Hematopoietic multipotent progenitor cell treated with erythropoietin and hydrocortisone succinate and interleukin-3 and kit ligand, for 15 days (in vitro differentiated cells): ENCODE results near the gene STIP1.

Experiments
- DNase-seq: peaks from one replicate; pipeline ENCODE4 v3.0.0-alpha.2; 2015; ENCODE audit warnings: low spot score

STIP1 gene

GRCh38 chr11:64222651-64223000, 36.7 kb downstream of the STIP1 start:
- DNase-seq: no peak

- no peak for DNase-seq
Measured at GRCh38 chr11:64223001-64223651, 37.2 kb downstream of the STIP1 start.

- no peak for DNase-seq
Measured at GRCh38 chr11:64224151-64224890, 38.4 kb downstream of the STIP1 start.

GRCh38 chr11:64224891-64225607, 39.1 kb downstream of the STIP1 start:
- no peak for DNase-seq

- peak; percentile 89 for DNase-seq
Measured at GRCh38 chr11:64225608-64226506, 39.9 kb downstream of the STIP1 start, which contains the start of the genes NUDT22 and TRPT1. Gene NUDT22 (plus strand): TSS chr11:64226274. CDS start chr11:64226653, 379 bp downstream. Gene TRPT1 (minus strand): TSS chr11:64226186. CDS start chr11:64225860, 326 bp downstream.

DNA sequence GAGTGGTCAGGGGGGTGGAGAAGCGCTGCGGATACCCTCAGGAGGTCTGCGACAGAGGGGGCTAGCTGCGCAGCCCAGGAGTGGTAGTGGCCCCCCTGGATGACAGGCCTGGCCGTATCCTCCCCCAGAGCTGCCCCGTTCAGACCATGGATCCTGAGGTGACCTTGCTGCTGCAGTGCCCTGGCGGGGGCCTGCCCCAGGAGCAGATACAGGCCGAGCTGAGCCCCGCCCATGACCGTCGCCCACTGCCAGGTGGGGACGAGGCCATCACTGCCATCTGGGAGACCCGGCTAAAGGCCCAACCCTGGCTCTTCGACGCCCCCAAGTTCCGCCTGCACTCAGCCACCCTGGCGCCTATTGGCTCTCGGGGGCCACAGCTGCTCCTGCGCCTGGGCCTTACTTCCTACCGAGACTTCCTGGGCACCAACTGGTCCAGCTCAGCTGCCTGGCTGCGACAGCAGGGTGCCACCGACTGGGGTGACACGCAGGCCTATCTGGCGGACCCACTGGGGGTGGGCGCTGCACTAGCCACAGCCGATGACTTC, 40.6 kb downstream of the STIP1 start:
- peak; percentile 44 for DNase-seq

GRCh38 chr11:64227405-64227956, 41.5 kb downstream of the STIP1 start:
- DNase-seq: no peak

DNA sequence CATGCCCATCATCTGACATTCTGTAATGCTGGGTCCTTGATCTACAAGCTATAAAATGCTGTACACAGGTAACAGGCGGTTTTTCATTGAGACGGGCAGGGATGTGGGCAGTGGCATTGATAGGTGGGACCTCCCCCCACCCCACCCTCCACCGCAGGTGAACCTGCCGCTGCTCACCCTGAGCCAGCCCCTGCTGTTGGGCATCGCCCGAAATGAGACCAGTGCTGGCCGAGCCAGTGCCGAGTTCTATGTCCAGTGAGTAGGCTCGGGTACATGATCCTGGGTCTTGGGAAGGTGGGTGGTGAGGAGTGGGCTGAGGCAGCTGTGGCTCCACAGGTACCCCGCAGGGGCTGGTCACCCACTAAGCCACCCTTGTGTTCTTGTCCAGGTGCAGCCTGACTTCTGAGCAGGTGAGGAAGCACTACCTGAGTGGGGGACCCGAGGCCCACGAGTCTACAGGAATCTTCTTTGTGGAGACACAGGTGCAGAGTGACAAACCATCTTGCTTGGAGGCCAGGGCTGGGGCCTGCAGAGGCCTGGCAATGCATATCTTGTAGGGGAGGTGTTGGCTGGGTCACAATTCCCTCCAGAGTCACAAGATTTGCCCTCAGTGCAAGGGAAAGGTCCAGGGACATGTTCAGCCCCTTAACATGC, 43.2 kb downstream of the STIP1 start:
- DNase-seq: no peak

- DNase-seq: no peak
Measured at GRCh38 chr11:64229744-64230170, 43.8 kb downstream of the STIP1 start.

GRCh38 chr11:64230171-64230984, 44.4 kb downstream of the STIP1 start, which contains the start of gene DNAJC4:
Gene DNAJC4 (plus strand): TSS chr11:64230548. CDS start chr11:64230855, 307 bp downstream.
- DNase-seq: peak; percentile 85

DNA sequence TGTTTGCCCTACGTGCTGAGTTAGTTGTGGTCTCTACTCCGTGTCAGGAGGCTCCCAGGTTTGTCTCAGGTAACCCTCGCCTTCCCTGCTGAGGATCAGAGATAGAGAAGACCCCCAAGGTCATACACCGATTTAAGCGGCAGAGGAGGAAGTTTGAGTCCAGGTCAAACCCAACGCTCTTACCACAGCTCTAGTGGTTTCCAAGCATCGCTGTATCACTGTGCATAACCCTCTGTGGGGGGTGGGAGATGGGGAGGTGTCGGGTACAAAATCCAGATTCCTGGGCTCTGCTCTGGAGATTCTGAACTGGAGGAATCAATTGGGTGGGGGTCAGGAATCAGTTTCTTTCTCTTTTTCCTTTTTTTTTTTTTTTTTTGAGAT, 45.0 kb downstream of the STIP1 start:
- DNase-seq: no peak

DNA sequence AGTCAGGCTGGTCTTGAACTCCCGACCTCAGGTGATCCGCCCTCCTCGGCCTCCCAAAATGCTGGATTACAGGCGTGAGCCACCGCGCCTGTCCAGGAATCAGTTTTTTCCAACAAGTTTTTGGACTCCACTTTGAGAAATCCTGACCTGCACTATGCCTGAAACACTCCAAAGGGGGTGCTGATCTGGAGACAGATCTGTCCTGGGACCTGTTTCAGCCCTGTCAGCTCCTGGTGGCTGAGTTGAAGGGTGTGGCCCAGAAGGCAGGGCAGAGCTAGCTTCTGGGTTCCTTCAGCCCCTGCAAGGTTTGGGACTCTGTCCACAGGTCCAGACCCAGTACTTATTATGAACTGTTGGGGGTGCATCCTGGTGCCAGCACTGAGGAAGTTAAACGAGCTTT, 45.6 kb downstream of the STIP1 start:
- no peak for DNase-seq

GRCh38 chr11:64232182-64232966, 46.4 kb downstream of the STIP1 start:
- no peak for DNase-seq

DNA sequence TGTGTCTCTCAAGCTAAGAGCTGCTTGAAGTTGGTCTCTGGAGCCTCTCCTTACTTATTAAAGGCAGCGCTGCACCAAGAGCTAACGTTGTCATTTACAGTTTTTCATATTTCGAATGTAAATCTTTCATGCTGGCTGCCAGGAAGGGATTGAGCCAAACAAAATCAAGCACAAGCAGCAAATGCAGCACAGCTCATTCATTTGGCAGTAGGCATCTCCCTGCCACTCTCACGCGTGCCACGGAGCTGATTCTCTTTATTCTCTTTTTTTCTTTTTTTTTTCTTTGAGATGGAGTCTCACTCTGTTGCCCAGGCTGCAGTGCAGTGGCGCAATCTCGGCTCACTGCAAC, 47.0 kb downstream of the STIP1 start:
- DNase-seq: no peak

DNA sequence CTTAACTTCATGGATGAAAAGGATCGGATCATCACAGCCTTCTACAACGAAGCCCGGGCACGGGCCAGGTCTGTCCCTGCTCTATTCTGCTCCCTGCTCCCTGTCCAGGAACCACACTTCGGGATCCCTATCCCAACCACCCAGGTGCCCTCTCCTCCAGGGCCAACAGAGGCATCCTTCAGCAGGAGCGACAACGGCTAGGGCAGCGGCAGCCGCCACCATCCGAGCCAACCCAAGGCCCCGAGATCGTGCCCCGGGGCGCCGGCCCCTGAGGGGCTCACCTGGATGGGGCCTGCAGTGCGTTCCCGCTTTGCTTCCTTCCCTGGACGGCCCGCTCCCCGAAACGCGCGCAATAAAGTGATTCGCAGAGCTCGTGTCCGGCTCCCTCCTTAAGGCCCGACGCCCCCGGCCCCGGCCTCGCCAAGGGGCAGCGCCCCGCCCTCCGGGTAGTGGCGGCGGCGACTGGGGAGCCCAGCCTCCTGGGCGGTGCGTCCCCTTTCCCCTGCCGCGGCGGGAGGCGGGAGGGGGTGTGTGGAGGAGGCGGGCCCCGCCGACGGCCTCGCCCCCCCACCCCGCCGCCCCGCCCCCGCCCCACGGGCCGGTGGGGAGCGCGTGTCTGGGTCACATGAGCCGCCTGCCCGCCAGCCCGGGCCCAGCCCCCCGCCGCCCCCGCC, 48.1 kb downstream of the STIP1 start, which contains the start of gene VEGFB:
Gene VEGFB, plus strand, starts transcription at position 672 of the 674 bp plus-strand sequence. CDS start 250 bp downstream, outside the sequence.
- DNase-seq: no peak

DNA sequence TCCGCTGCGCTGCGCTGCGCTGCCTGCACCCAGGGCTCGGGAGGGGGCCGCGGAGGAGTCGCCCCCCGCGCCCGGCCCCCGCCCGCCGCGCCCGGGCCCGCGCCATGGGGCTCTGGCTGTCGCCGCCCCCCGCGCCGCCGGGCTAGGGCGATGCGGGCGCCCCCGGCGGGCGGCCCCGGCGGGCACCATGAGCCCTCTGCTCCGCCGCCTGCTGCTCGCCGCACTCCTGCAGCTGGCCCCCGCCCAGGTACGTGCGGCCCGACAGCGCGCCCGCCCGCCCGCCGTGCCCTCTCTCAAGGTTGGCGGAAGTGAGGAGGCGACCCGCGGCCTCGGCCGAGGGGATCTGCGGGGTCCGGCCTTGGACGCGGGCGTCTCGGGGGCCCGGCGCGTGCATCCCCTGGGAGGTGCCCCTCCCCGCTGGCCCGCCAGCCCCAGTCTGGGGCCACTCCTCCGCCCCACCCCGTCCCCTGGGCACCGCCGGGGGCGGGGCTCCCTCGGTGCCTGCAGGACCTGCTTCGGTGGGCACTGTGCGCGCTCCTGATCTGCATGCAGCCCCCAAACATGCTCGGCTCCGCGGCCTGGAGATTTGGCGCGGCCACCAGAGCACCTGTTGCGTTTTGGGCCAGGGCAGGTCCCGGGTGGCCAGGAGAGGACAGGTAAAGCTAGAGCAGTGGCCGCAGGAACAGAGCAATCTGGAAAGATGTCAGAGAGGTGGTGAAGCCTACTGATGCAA, 48.8 kb downstream of the STIP1 start:
- no peak for DNase-seq

GRCh38 chr11:64235437-64236161, 49.6 kb downstream of the STIP1 start:
- DNase-seq: no peak
